SK-N-MC (cell line): ENCODE results near the gene TARP.

Source experiments
- DNase-seq: peaks from one replicate; pipeline ENCODE4 v3.0.0-alpha.2; 2011; ENCODE audit warnings: low read depth, low spot score
- H3K27ac ChIP-seq: fragments of 200-600 bp; sonication (generic); 2 replicates; pipeline ENCODE4 v1.5.1; 2016; ENCODE audit warnings: mixed run types
- H3K36me3 ChIP-seq: fragments of 200-600 bp; sonication (generic); 2 replicates; pipeline ENCODE4 v1.6.1; 2017; ENCODE audit warnings: antibody characterized with exemption, low read length, mixed read lengths; ENCODE audit not compliant: insufficient read depth
- H3K4me3 ChIP-seq: fragments of 200-600 bp; sonication (generic); 2 replicates; pipeline ENCODE4 v1.5.1; 2016
- H3K9ac ChIP-seq: fragments of 200-600 bp; sonication (generic); 2 replicates; pipeline ENCODE4 v1.8.0; 2017; ENCODE audit warnings: mixed run types, mixed read lengths; ENCODE audit not compliant: insufficient read length
- H3K9me3 ChIP-seq: fragments of 200-600 bp; sonication (generic); 2 replicates; pipeline ENCODE4 v1.6.1; 2017; ENCODE audit warnings: low read depth, mild to moderate bottlenecking, antibody characterized with exemption, low read length, moderate library complexity, mixed read lengths
- EZH2 ChIP-seq: fragments of 200-600 bp; sonication (generic); IDR thresholded peaks from one replicate; pipeline ENCODE4 v1.6.1; 2017; ENCODE audit warnings: antibody characterized with exemption
- FOXP2 ChIP-seq: optimal IDR thresholded peaks from 2 replicates; pipeline ENCODE3; 2011; ENCODE audit warnings: mild to moderate bottlenecking, moderate library complexity; ENCODE audit not compliant: insufficient read depth; ENCODE audit errors: extremely low read length, control extremely low read depth
- POLR2AphosphoS5 ChIP-seq: IDR thresholded peaks from 2 replicates; pipeline ENCODE4 v1.6.1; 2012; ENCODE audit warnings: mild to moderate bottlenecking, low read depth, low read length, borderline replicate concordance

The TARP gene

GRCh38 chr7:38316733-38317360 is 43.4 kb upstream of the TARP start:
- no peak for TF ChIP-seq EZH2
- TF ChIP-seq POLR2AphosphoS5: no peak
- no peak for TF ChIP-seq FOXP2
- Histone ChIP-seq H3K36me3 (no peaks in the 10 kb centered on the region), H3K4me3 (no peak overlapping the region), H3K9me3 (no peaks in the 10 kb centered on the region), H3K9ac (no peak overlapping the region), H3K27ac (no peak overlapping the region)
- DNase-seq: no peak

DNA sequence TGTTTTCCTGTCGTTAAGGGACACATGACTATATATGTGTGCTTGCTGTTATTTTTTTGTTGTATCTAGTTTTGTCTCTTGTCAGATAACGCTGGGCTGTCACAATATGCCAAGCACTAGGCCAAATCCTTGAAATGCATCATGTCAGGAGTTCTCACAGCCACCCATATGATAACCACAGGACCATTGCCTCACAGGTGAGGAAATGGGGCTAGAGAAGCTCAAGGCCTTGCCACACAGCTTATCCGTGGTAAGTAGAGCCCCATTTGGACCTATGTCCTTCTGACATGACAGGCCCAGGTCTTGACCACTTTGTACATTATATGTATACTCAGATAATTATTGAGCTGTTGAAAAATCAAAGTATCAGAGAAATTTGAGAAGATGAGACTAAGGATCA is 42.0 kb upstream of the TARP start:
- TF ChIP-seq POLR2AphosphoS5: no peak
- no peak for TF ChIP-seq FOXP2
- no peak for TF ChIP-seq EZH2
- no peaks in the 10 kb centered on the region for H3K9me3 ChIP-seq
- DNase-seq: no peak
- no peak overlapping the region for H3K4me3 ChIP-seq
- no peak overlapping the region for H3K9ac ChIP-seq
- no peaks in the 10 kb centered on the region for H3K36me3 ChIP-seq
- H3K27ac ChIP-seq: no peak overlapping the region

DNA sequence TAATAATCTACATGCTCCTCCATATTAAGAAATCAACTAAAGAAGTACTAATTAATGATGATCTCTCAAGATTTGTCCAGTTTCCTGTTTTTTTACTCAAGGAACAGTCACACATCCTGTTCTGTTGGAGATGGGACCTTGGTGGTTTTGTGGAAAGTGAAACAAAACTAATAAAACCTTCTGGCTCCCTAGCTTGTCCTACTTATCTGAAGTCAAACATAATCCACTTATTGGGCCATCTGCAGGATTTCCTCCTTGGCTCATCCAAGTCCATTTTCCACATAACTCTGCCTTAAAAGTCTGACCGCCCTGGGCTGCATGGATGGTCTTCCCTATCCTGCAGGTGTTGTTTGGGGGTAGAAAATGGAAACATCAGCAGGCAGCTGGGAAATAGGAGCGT is 39.4 kb upstream of the TARP start:
- Histone ChIP-seq H3K9ac (no peak overlapping the region), H3K36me3 (no peaks in the 10 kb centered on the region), H3K9me3 (no peaks in the 10 kb centered on the region), H3K27ac (no peak overlapping the region), H3K4me3 (no peak overlapping the region)
- DNase-seq: no peak
- TF ChIP-seq POLR2AphosphoS5 (no peak), EZH2 (no peak), FOXP2 (no peak)

DNA sequence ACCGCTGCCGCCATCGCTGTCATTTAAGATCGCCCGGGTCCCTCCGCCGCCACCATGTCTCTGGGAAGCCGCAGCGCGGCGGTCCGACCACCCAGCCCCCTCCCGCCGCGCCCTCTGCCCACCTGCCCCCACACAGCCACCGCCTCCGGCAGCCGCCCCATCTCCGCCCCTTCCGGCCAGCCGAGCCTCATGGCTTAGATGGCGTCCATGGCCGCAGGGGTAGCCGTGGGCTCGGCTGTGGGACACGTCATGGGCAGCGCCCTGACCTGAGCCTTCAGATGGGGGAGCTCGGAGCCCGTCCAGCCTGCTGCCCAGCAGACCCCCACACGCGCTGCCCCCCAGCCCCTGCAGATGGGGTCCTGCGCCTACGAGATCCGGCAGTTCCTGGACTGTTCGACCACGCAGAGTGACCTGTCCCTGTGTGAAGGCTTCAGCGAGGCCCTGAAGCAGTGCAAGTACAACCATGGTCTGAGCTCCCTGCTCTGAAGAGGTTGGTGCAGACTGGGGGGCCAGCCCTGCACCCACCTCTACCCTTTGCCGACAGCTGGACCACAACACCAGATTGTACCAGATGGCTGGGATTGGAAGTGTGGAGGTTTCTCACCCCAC is 38.0 kb upstream of the TARP start:
- H3K4me3 ChIP-seq: no peak overlapping the region
- H3K27ac ChIP-seq: no peak overlapping the region

GRCh38 chr7:38310591-38311101 is 37.2 kb upstream of the TARP start:
- DNase-seq: no peak
- Histone ChIP-seq H3K4me3 (no peak overlapping the region), H3K27ac (no peak overlapping the region), H3K9ac (no peak overlapping the region), H3K9me3 (no peaks in the 10 kb centered on the region), H3K36me3 (no peaks in the 10 kb centered on the region)
- TF ChIP-seq POLR2AphosphoS5: no peak
- TF ChIP-seq FOXP2: no peak

More for the DNA sequence above, 38.0 kb upstream of the TARP start:
- DNase-seq: no peak
- TF ChIP-seq EZH2 (no peak), POLR2AphosphoS5 (no peak), FOXP2 (no peak)
- Histone ChIP-seq H3K9ac (no peak overlapping the region), H3K36me3 (no peaks in the 10 kb centered on the region), H3K9me3 (no peaks in the 10 kb centered on the region)

DNA sequence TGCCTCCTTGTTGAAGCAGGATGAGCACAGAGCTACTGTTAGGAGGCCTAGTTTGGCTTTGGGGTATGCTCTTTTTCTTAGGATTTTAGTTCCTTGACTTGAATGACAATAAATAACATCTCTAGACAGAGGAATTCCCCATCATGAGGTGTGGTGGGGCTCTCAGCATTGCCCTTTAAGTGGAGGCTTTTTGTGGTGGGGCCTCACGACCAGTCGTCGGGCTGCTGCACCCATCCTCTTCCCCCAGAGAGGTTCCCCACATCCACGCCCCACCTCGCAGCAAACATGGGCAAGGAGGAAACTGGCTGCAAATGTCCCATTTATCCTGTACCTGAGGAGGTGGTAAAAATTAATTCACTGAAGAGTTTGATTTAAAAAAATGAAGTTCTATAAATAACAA is 36.1 kb upstream of the TARP start:
- Histone ChIP-seq H3K4me3 (no peak overlapping the region), H3K9ac (no peak overlapping the region), H3K27ac (no peak overlapping the region), H3K9me3 (no peaks in the 10 kb centered on the region), H3K36me3 (no peaks in the 10 kb centered on the region)
- no peak for TF ChIP-seq FOXP2
- no peak for DNase-seq

DNA sequence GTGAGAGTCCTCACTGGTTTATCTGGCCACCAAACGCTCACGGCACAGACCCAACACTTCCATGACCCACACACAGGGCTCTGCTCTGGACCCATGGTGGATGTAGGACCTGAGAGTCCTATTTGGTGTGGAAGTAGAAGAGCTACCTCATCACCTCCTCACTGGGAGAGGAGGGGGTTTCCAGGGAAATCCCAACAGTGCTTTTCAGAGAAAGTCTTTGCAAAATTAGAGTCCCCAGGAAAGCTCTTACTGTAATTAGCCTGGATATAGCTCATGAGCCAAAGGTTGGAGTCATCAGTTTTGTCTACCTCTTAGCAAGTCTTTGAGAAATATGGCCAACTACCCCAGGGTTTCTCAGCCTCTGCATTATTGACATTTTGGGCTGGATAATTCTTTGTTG is 34.7 kb upstream of the TARP start:
- no peak overlapping the region for H3K9ac ChIP-seq

GRCh38 chr7:38307640-38308039 is 34.2 kb upstream of the TARP start:
- no peak for DNase-seq
- Histone ChIP-seq H3K9me3 (no peaks in the 10 kb centered on the region), H3K27ac (no peak overlapping the region), H3K4me3 (no peak overlapping the region), H3K9ac (no peak overlapping the region), H3K36me3 (no peaks in the 10 kb centered on the region)
- TF ChIP-seq EZH2 (no peak), FOXP2 (no peak), POLR2AphosphoS5 (no peak)

More for the DNA sequence above, 34.7 kb upstream of the TARP start:
- DNase-seq: no peak
- Histone ChIP-seq H3K4me3 (no peak overlapping the region), H3K36me3 (no peaks in the 10 kb centered on the region), H3K27ac (no peak overlapping the region), H3K9me3 (no peaks in the 10 kb centered on the region)
- TF ChIP-seq POLR2AphosphoS5 (no peak), EZH2 (no peak), FOXP2 (no peak)

- Histone ChIP-seq H3K27ac (no peak overlapping the region), H3K9me3 (no peaks in the 10 kb centered on the region), H3K9ac (no peak overlapping the region), H3K4me3 (no peak overlapping the region), H3K36me3 (no peaks in the 10 kb centered on the region)
- no peak for TF ChIP-seq FOXP2
- TF ChIP-seq EZH2: no peak
- TF ChIP-seq POLR2AphosphoS5: no peak
- DNase-seq: no peak
Measured at GRCh38 chr7:38306914-38307313, 33.5 kb upstream of the TARP start.
